Esophagus (tissue), 2 donors: ENCODE results near the gene RTN1. TPM values are rescaled to one million over a fixed set of nuclear protein-coding genes. Genes with fewer than 3 reads are reported as not detected.
"Not testable (repeated sequence)": the region's sequence is repeated elsewhere in the genome, so short reads cannot be mapped to it uniquely, and the experiment has no call there.

Source experiments
- H3K27ac ChIP-seq, 2 donors: one replicate each; pipeline ENCODE4 v1.5.1; 2013; ENCODE audit warnings: low read depth in 2 of 2, mild to moderate bottlenecking in 2 of 2, inconsistent platforms in 1 of 2, low read length in 1 of 2, moderate library complexity in 1 of 2
- H3K27me3 ChIP-seq, 2 donors: one replicate each; pipeline ENCODE4 v1.6.1; 2013; ENCODE audit warnings: low read length in 2 of 2, control low read depth in 1 of 2, mild to moderate bottlenecking in 1 of 2; ENCODE audit not compliant: insufficient read depth in 2 of 2, control insufficient read depth in 1 of 2
- H3K36me3 ChIP-seq, 2 donors: one replicate each; pipeline ENCODE4 v1.6.1; 2013; ENCODE audit warnings: low read length in 1 of 2; ENCODE audit not compliant: control insufficient read depth in 2 of 2, insufficient read depth in 2 of 2
- H3K4me1 ChIP-seq, 2 donors: one replicate each; pipeline ENCODE4 v1.6.1; 2013; ENCODE audit warnings: low read length in 1 of 2; ENCODE audit not compliant: control insufficient read depth in 2 of 2, insufficient read depth in 2 of 2
- H3K4me3 ChIP-seq, 2 donors: one replicate each; pipeline ENCODE4 v1.5.1; 2013; ENCODE audit warnings: low read length in 2 of 2, mild to moderate bottlenecking in 2 of 2, low read depth in 1 of 2, moderate library complexity in 1 of 2
- H3K9me3 ChIP-seq, 2 donors: one replicate each; pipeline ENCODE4 v1.6.1; 2013; ENCODE audit warnings: mild to moderate bottlenecking in 2 of 2, low read depth in 1 of 2, low read length in 1 of 2, moderate library complexity in 1 of 2; ENCODE audit not compliant: control insufficient read depth in 2 of 2, insufficient read depth in 1 of 2
- WGBS, 2 donors: extraction: QIAGEN DNeasy Blood & Tissue Kit; methylation state at CpG; one replicate each; pipeline ENCODE4 v1.1.7; 2013; 5-methylcytosine and 5-hydroxymethylcytosine counted together
- polyA plus RNA-seq, 2 donors: library from polyadenylated mRNA; stranded (reverse); fragments of 200-250 nt; gene quantifications; one replicate each; pipeline ENCODE4 v1.2.3, GENCODE V29; 2013
- donor health status: healthy with polysubstance abuse.
- donor health status: Bipolar disorder and iron deficiency.

Gene RTN1
- polyA plus RNA-seq, 2 donors: 0.26 to 0.58 TPM

GRCh38 chr14:59664741-59665140 is 205.8 kb downstream of the RTN1 start:
- Histone ChIP-seq H3K27me3 (no peaks in the 10 kb centered on the region), H3K36me3 (no peaks in the 10 kb centered on the region), H3K4me1 (no peaks in the 10 kb centered on the region), H3K9me3 (no peaks in the 10 kb centered on the region), H3K27ac (no peak overlapping the region), H3K4me3 (no peak overlapping the region)
- WGBS, 2 donors: 59 to 71% methylated on average over 2 of the region's 2 CpGs

GRCh38 chr14:59657769-59658168 is 212.8 kb downstream of the RTN1 start:
- WGBS, 2 donors: 65 to 66% methylated on average over 7 of the region's 7 CpGs
- no peaks in the 10 kb centered on the region for H3K27me3 ChIP-seq
- H3K36me3 ChIP-seq: no peaks in the 10 kb centered on the region
- H3K4me1 ChIP-seq: no peaks in the 10 kb centered on the region
- no peak overlapping the region for H3K27ac ChIP-seq
- H3K4me3 ChIP-seq: no peak overlapping the region
- H3K9me3 ChIP-seq: peaks cover 2 to 4% of the 10 kb centered on the region in 2 donors

- 62 to 70% methylated on average over 2 of the region's 2 CpGs for WGBS, 2 donors
- Histone ChIP-seq H3K27ac (no peak overlapping the region), H3K4me1 (no peaks in the 10 kb centered on the region), H3K27me3 (no peaks in the 10 kb centered on the region), H3K9me3 (peaks cover 2 to 4% of the 10 kb centered on the region in 2 donors), H3K36me3 (no peaks in the 10 kb centered on the region), H3K4me3 (no peak overlapping the region)
These were observed 214.1 kb downstream of the RTN1 start for GRCh38 chr14:59656473-59656872.

GRCh38 chr14:59654131-59654530 is 216.4 kb downstream of the RTN1 start:
- H3K4me3 ChIP-seq, H3K9me3 ChIP-seq, H3K27ac ChIP-seq, H3K4me1 ChIP-seq, H3K36me3 ChIP-seq, H3K27me3 ChIP-seq: not testable (repeated sequence)
- whole genome bisulfite sequencing, 2 donors: 82% methylated on average over 10 of the region's 10 CpGs

- 90 to 91% methylated on average over 1 of the region's 1 CpG for WGBS, 2 donors
- H3K27ac ChIP-seq, H3K4me1 ChIP-seq, H3K36me3 ChIP-seq, H3K9me3 ChIP-seq, H3K4me3 ChIP-seq, H3K27me3 ChIP-seq: not testable (repeated sequence)
These were observed 223.7 kb downstream of the RTN1 start for GRCh38 chr14:59646832-59647231.

GRCh38 chr14:59638885-59639284 is 231.7 kb downstream of the RTN1 start:
- Histone ChIP-seq H3K9me3 (peaks cover 0 to 2% of the 10 kb centered on the region in 2 donors), H3K4me3 (no peak overlapping the region), H3K4me1 (no peaks in the 10 kb centered on the region), H3K27me3 (no peaks in the 10 kb centered on the region), H3K36me3 (no peaks in the 10 kb centered on the region), H3K27ac (no peak overlapping the region)
- WGBS, 2 donors: 62 to 68% methylated on average over 4 of the region's 4 CpGs

GRCh38 chr14:59634617-59635016 is 236.0 kb downstream of the RTN1 start:
- H3K9me3 ChIP-seq: no peaks in the 10 kb centered on the region
- WGBS, 2 donors: 41 to 62% methylated on average over 2 of the region's 2 CpGs
- no peak overlapping the region for H3K27ac ChIP-seq
- H3K27me3 ChIP-seq: peaks cover 3% of the 10 kb centered on the region in 2 donors
- no peaks in the 10 kb centered on the region for H3K36me3 ChIP-seq
- H3K4me3 ChIP-seq: no peak overlapping the region
- H3K4me1 ChIP-seq: peaks cover 0 to 5% of the 10 kb centered on the region in 2 donors

GRCh38 chr14:59633486-59633885 is 237.1 kb downstream of the RTN1 start:
- H3K4me3 ChIP-seq: no peak overlapping the region
- H3K36me3 ChIP-seq: no peaks in the 10 kb centered on the region
- 40 to 57% methylated on average over 3 of the region's 3 CpGs for WGBS, 2 donors
- H3K27ac ChIP-seq: no peak overlapping the region
- peaks cover 3% of the 10 kb centered on the region in 2 donors for H3K27me3 ChIP-seq
- no peaks in the 10 kb centered on the region for H3K9me3 ChIP-seq
- peaks cover 0 to 5% of the 10 kb centered on the region in 2 donors for H3K4me1 ChIP-seq

- Histone ChIP-seq H3K4me1 (peaks cover 0 to 5% of the 10 kb centered on the region in 2 donors), H3K27ac (no peak overlapping the region), H3K27me3 (peaks cover 3% of the 10 kb centered on the region in 2 donors), H3K36me3 (no peaks in the 10 kb centered on the region), H3K9me3 (no peaks in the 10 kb centered on the region), H3K4me3 (no peak overlapping the region)
- WGBS, 2 donors: 45 to 69% methylated on average over 3 of the region's 3 CpGs
These were observed 238.2 kb downstream of the RTN1 start for GRCh38 chr14:59632381-59632780.

GRCh38 chr14:59631237-59631636 is 239.3 kb downstream of the RTN1 start:
- Histone ChIP-seq H3K4me1 (peaks cover 0 to 5% of the 10 kb centered on the region in 2 donors), H3K36me3 (no peaks in the 10 kb centered on the region), H3K9me3 (no peaks in the 10 kb centered on the region), H3K27me3 (peaks cover 3% of the 10 kb centered on the region in 2 donors), H3K27ac (no peak overlapping the region), H3K4me3 (no peak overlapping the region)
- WGBS, 2 donors: 26 to 29% methylated on average over 3 of the region's 3 CpGs
